WTC11 (cell line): ENCODE data around the gene SERPINE1. TPM values are rescaled to one million over a fixed set of nuclear protein-coding genes. Genes with fewer than 3 reads are reported as not detected.

Source experiments
- ATAC-seq: fragments of 200-7000 bp; cut with Tn5 transposase; 2 replicates; pipeline ENCODE4 v1.10.0; 2021; ENCODE audit warnings: mild to moderate bottlenecking, moderate library complexity
- CTCF ChIA-PET: fragments of 300-600 bp; sonication (Branson Sonifier 250); formaldehyde crosslinking; loops from one replicate; lab custom pipeline; 2021; ENCODE audit warnings: antibody characterized with exemption; lab: Charles Lee
- POLR2A ChIA-PET: fragments of 350-600 bp; sonication (Branson Sonifier 250); formaldehyde crosslinking; loops from one replicate; lab custom pipeline; 2021; ENCODE audit warnings: antibody characterized with exemption; lab: Charles Lee
- DNase-seq: peaks from one replicate; pipeline ENCODE4 v3.0.0; 2021; ENCODE audit warnings: low spot score
- H3K27ac Mint-ChIP-seq: 2 replicates; pipeline ENCODE4 v1.8.0; 2021; ENCODE audit warnings: mixed read lengths
- H3K27me3 Mint-ChIP-seq: 2 replicates; pipeline ENCODE4 v1.8.0; 2021; ENCODE audit warnings: low read depth, mild to moderate bottlenecking, moderate library complexity, mixed read lengths
- H3K36me3 Mint-ChIP-seq: 2 replicates; pipeline ENCODE4 v1.8.0; 2021; ENCODE audit warnings: mixed read lengths
- H3K4me1 Mint-ChIP-seq: 2 replicates; pipeline ENCODE4 v1.8.0; 2022; ENCODE audit warnings: mixed read lengths
- H3K4me3 Mint-ChIP-seq: 2 replicates; pipeline ENCODE4 v1.8.0; 2021; ENCODE audit warnings: mild to moderate bottlenecking, moderate library complexity, mixed read lengths
- H3K9me3 Mint-ChIP-seq: 2 replicates; pipeline ENCODE4 v1.8.0; 2021; ENCODE audit warnings: mixed read lengths
- AFF4 ChIP-seq: sonication (generic); formaldehyde crosslinking; IDR thresholded peaks from 2 replicates; pipeline ENCODE4 v1.8.1; 2023; ENCODE audit warnings: mild to moderate bottlenecking, missing genetic modification reagents, borderline replicate concordance
- E2F4 ChIP-seq: sonication (generic); formaldehyde crosslinking; IDR thresholded peaks from 2 replicates; pipeline ENCODE4 v1.8.1; 2022; ENCODE audit warnings: low read depth, mild to moderate bottlenecking, moderate library complexity, missing genetic modification reagents, borderline replicate concordance
- FOXP1 ChIP-seq: sonication (generic); formaldehyde crosslinking; IDR thresholded peaks from 2 replicates; pipeline ENCODE4 v1.8.0; 2022; ENCODE audit warnings: missing genetic modification reagents, mild to moderate bottlenecking, moderate library complexity, borderline replicate concordance
- MYBL2 ChIP-seq: sonication (generic); formaldehyde crosslinking; IDR thresholded peaks from 2 replicates; pipeline ENCODE4 v1.8.1; 2023; ENCODE audit warnings: mild to moderate bottlenecking, moderate library complexity, missing genetic modification reagents
- TEAD1 ChIP-seq: sonication (generic); formaldehyde crosslinking; IDR thresholded peaks from 2 replicates; pipeline ENCODE4 v1.8.0; 2022; ENCODE audit warnings: mild to moderate bottlenecking, missing genetic modification reagents
- TEAD4 ChIP-seq: sonication (generic); formaldehyde crosslinking; IDR thresholded peaks from 2 replicates; pipeline ENCODE4 v1.8.0; 2022; ENCODE audit warnings: mild to moderate bottlenecking, missing genetic modification reagents
- USF1 ChIP-seq: sonication (generic); formaldehyde crosslinking; IDR thresholded peaks from 2 replicates; pipeline ENCODE4 v1.8.0; 2022; ENCODE audit warnings: mild to moderate bottlenecking, missing genetic modification reagents
- ZNF317 ChIP-seq: sonication (generic); formaldehyde crosslinking; IDR thresholded peaks from 2 replicates; pipeline ENCODE4 v1.8.1; 2023; ENCODE audit warnings: low read depth, mild to moderate bottlenecking, moderate library complexity, missing genetic modification reagents, borderline replicate concordance
- ZNF423 ChIP-seq: fragments of 250-450 bp; sonication (Bioruptor Pico); IDR thresholded peaks from 2 replicates; pipeline ENCODE4 v2.1.2; 2022; ENCODE audit warnings: mild to moderate bottlenecking, moderate library complexity
- total RNA-seq: library from RNA; stranded (reverse); gene quantifications from 3 replicates; pipeline ENCODE4 v1.2.3, GENCODE V29; 2021
- TF ChIP-seq, protein P1 (sequence below): sonication (generic); formaldehyde crosslinking; IDR thresholded peaks from 2 replicates; pipeline ENCODE4 v1.8.1; 2023; ENCODE audit warnings: mild to moderate bottlenecking, moderate library complexity, missing genetic modification reagents
- TF ChIP-seq, protein P2 (sequence below): sonication (generic); formaldehyde crosslinking; IDR thresholded peaks from 2 replicates; pipeline ENCODE4 v1.8.1; 2022; ENCODE audit warnings: mild to moderate bottlenecking, missing genetic modification reagents, moderate library complexity, borderline replicate concordance
- TF ChIP-seq, protein P3 (sequence below): fragments of 200-600 bp; IDR thresholded peaks from 2 replicates; pipeline ENCODE4 v1.8.0; 2022; ENCODE audit warnings: antibody characterized with exemption

SERPINE1 gene
- total RNA-seq, 1 experiment from 2014 or later: 2.6 TPM

- 0 out of 2 replicates have a peak, but pooled peaks cover 3% of the 10 kb centered on the region for H3K9me3 Mint-ChIP-seq
- ATAC-seq (no peak), DNase-seq (no peak)
- POLR2A ChIA-PET: interaction anchor here (0.6 kb wide), 1 partner anchor 82 kb away, joined by 3 read pairs; no protein-coding TSS in a partner anchor
- H3K4me1 Mint-ChIP-seq: peaks cover 52% of the 10 kb centered on the region
- CTCF ChIA-PET: interaction anchor here (0.6 to 6.9 kb wide), 27 partner anchors 8 to 262 kb away, joined by 3 to 109 read pairs (median 5); partner anchors contain the start of genes MOGAT3, SERPINE1 and VGF
- peaks cover 19% of the 10 kb centered on the region for H3K27me3 Mint-ChIP-seq
- H3K36me3 Mint-ChIP-seq: peaks cover 5% of the 10 kb centered on the region; the same call in 1 of the 2 replicates
- no peak for TF ChIP-seq ZNF423
- TF ChIP-seq FOXP1: no peak
- TF ChIP-seq ZNF317 (CRISPR knock-in tag): no peak
- no peak for TF ChIP-seq TEAD4
- TF ChIP-seq, protein P1, sequence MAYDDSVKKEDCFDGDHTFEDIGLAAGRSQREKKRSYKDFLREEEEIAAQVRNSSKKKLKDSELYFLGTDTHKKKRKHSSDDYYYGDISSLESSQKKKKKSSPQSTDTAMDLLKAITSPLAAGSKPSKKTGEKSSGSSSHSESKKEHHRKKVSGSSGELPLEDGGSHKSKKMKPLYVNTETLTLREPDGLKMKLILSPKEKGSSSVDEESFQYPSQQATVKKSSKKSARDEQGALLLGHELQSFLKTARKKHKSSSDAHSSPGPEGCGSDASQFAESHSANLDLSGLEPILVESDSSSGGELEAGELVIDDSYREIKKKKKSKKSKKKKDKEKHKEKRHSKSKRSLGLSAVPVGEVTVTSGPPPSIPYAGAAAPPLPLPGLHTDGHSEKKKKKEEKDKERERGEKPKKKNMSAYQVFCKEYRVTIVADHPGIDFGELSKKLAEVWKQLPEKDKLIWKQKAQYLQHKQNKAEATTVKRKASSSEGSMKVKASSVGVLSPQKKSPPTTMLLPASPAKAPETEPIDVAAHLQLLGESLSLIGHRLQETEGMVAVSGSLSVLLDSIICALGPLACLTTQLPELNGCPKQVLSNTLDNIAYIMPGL: no peak
- peak overlapping the region; percentile 89 for H3K27ac Mint-ChIP-seq
- peak overlapping the region; percentile 2; the same call in 1 of the 2 replicates for H3K4me3 Mint-ChIP-seq
These were observed 30.1 kb downstream of the SERPINE1 start for GRCh38 chr7:101156866-101157589.

GRCh38 chr7:101159696-101160674 lies 33.1 kb downstream of the SERPINE1 start:
- peaks cover 60% of the 10 kb centered on the region for H3K4me1 Mint-ChIP-seq
- peaks cover 5% of the 10 kb centered on the region; the same call in 1 of the 2 replicates for H3K36me3 Mint-ChIP-seq
- TF ChIP-seq, protein P2, sequence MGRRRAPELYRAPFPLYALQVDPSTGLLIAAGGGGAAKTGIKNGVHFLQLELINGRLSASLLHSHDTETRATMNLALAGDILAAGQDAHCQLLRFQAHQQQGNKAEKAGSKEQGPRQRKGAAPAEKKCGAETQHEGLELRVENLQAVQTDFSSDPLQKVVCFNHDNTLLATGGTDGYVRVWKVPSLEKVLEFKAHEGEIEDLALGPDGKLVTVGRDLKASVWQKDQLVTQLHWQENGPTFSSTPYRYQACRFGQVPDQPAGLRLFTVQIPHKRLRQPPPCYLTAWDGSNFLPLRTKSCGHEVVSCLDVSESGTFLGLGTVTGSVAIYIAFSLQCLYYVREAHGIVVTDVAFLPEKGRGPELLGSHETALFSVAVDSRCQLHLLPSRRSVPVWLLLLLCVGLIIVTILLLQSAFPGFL: no peak
- TF ChIP-seq E2F4 (no peak), MYBL2 (CRISPR knock-in tag) (no peak), USF1 (CRISPR knock-in tag) (no peak), TEAD1 (CRISPR knock-in tag) (no peak)
- no peak overlapping the region for H3K4me3 Mint-ChIP-seq
- DNase-seq (no peak), ATAC-seq (no peak)
- H3K27me3 Mint-ChIP-seq: peaks cover 16% of the 10 kb centered on the region
- no peaks in the 10 kb centered on the region for H3K9me3 Mint-ChIP-seq
- POLR2A ChIA-PET: no interaction called here
- CTCF ChIA-PET: interaction anchor here (1.0 to 9.0 kb wide), 7 partner anchors 14 to 84 kb away, joined by 4 to 109 read pairs (median 7); partner anchors contain the start of genes PLOD3, SERPINE1 and ZNHIT1
- H3K27ac Mint-ChIP-seq: no peak overlapping the region

DNA sequence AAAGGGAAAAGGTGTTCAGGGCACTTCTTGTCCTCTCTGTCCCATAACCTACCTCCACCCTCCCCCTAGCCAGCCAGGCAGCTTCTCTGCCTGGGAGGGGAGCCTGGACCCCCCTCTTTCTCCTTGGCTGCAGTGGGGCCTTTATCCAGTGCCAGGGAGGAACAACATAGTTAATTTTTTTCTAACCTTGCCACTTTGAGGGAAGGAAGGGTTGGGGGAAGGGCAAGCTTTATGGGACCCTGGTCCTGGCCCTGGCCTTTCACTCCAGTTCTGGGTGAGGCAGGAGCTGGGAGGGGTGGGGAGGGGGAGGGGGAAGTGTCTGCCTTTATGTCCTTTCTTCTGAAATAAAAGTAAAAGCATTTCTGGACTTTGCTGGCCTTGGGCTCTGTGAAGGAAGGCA lies 34.0 kb downstream of the SERPINE1 start:
- Mint-ChIP-seq H3K4me1 (peaks cover 58% of the 10 kb centered on the region), H3K27ac (no peak overlapping the region), H3K9me3 (no peaks in the 10 kb centered on the region), H3K27me3 (peaks cover 25% of the 10 kb centered on the region), H3K36me3 (peaks cover 5% of the 10 kb centered on the region; the same call in 1 of the 2 replicates), H3K4me3 (no peak overlapping the region)
- no peak for DNase-seq
- no peak for TF ChIP-seq AFF4 (CRISPR knock-in tag)
- TF ChIP-seq, protein P3, sequence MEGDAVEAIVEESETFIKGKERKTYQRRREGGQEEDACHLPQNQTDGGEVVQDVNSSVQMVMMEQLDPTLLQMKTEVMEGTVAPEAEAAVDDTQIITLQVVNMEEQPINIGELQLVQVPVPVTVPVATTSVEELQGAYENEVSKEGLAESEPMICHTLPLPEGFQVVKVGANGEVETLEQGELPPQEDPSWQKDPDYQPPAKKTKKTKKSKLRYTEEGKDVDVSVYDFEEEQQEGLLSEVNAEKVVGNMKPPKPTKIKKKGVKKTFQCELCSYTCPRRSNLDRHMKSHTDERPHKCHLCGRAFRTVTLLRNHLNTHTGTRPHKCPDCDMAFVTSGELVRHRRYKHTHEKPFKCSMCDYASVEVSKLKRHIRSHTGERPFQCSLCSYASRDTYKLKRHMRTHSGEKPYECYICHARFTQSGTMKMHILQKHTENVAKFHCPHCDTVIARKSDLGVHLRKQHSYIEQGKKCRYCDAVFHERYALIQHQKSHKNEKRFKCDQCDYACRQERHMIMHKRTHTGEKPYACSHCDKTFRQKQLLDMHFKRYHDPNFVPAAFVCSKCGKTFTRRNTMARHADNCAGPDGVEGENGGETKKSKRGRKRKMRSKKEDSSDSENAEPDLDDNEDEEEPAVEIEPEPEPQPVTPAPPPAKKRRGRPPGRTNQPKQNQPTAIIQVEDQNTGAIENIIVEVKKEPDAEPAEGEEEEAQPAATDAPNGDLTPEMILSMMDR: no peak
- no peak for ATAC-seq
- ChIA-PET POLR2A (interaction anchor here (1.4 kb wide), 1 partner anchor 13 kb away, joined by 4 read pairs; no protein-coding TSS in a partner anchor), CTCF (interaction anchor here (0.5 to 9.0 kb wide), 8 partner anchors 13 to 271 kb away, joined by 3 to 109 read pairs (median 6); partner anchors contain the start of genes PLOD3, SERPINE1, UFSP1 and ZNHIT1)
